HG03066 (cell line): ENCODE measurements around the gene ZC3H14.
"Not testable (repeated sequence)": the region's sequence is repeated elsewhere in the genome, so short reads cannot be mapped to it uniquely, and the experiment has no call there.

Source experiments
- ATAC-seq: cut with Tn5 transposase; IDR thresholded peaks from one replicate; pipeline ENCODE4 v1.9.1; 2021; ENCODE audit warnings: low read depth; ENCODE audit not compliant: unreplicated experiment

The ZC3H14 gene, protein sequence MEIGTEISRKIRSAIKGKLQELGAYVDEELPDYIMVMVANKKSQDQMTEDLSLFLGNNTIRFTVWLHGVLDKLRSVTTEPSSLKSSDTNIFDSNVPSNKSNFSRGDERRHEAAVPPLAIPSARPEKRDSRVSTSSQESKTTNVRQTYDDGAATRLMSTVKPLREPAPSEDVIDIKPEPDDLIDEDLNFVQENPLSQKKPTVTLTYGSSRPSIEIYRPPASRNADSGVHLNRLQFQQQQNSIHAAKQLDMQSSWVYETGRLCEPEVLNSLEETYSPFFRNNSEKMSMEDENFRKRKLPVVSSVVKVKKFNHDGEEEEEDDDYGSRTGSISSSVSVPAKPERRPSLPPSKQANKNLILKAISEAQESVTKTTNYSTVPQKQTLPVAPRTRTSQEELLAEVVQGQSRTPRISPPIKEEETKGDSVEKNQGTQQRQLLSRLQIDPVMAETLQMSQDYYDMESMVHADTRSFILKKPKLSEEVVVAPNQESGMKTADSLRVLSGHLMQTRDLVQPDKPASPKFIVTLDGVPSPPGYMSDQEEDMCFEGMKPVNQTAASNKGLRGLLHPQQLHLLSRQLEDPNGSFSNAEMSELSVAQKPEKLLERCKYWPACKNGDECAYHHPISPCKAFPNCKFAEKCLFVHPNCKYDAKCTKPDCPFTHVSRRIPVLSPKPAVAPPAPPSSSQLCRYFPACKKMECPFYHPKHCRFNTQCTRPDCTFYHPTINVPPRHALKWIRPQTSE

DNA sequence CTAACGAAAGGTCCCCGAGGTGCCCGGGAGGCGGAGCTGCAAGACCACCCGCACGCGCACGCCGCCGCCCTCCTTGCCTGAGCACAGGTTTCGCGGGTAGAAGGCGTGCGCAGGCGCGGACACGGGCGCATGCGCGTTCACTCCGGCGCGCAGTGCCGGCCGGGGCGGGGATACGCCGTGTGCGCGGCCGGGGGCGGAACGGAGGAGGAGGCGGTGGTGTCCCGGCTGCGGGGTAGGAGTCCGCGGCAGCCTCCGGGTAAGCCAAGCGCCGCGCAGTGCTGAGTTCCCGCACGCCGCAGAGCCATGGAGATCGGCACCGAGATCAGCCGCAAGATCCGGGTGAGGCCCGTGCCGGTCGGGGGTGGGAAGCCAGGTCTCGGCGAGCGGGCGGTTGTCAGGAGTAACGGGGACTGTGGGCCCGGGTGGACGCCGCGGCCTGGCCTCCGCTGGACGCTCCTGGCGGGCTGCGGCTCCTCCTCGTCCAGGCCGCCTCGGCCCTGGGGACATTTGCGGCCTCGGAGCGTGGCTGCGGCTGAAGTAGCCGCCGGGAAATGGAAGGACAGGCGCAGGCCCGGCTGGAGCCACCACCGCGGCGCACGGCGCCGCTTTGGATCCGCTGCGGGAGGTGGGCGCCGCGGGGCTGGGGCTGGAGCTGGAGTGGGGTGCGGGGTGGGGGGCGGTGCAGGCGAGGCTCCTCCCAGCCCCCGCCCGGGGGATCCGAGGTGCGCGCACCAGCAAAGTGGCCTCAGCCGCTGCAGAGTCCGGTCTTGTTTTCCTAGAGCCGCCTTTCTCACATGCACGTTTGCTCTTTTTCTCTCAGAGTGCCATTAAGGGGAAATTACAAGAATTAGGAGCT is at the start of gene ZC3H14:
ZC3H14 (plus strand) TSS at position 207 of the 856 bp plus-strand sequence; CDS start at position 304, 97 bp downstream.
- ATAC-seq = peak; percentile 93

DNA sequence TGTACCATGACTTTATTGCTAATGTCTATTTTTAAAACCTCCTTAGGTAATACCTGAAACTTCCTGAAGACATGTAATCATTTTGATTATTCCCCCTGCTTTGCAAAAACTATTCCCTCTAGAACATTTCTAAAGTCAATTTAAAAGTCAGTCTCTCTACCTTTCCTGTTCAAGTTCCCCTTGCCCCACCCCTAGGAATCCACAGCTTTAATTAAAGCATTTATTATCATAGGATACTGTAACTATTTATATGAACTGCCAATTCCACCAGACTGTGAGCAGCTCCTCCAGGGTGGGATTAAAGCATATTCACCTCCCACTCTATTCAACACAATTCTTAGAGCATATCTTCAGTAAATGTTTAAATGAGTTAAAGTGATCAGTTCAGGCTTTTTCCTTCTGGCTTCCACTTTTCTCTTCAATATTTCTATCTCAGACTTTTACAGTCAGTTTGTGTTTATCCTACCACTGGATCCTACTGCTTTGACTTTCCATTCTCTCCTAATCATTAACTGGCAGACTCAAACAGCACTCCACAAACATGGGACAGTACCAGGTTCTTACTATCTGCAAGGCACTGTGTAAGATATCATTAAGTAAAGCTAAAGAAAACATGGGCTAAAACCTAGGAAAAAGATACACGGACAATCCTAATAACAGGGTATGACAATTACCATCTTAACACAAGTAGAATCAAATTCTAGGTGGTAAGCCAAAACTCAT is 47.2 kb upstream of the ZC3H14 start:
- no peak for ATAC-seq

DNA sequence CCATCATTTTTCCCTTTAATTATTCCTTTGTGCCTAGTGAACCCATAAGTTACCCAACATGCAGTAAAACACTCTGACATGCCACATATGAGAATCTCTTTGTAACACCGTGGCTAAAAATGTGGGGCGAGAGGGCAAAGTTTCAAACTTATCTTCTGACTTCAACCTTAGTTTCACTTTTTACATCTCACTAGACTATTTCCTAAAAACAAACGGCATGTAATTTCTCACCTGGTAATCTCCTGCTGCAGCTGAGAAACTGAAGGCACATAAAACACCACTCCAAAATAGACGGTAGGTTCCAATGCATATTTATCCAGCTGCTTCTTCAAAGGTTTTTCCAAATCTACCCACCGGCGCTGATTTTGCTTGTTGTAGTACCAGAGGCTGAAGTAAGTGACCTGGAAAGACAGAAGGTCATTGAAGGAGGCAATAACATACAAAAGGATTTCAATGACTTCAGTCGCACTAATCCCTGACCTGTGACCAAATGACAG is 45.9 kb upstream of the ZC3H14 start:
- no peak for ATAC-seq

DNA sequence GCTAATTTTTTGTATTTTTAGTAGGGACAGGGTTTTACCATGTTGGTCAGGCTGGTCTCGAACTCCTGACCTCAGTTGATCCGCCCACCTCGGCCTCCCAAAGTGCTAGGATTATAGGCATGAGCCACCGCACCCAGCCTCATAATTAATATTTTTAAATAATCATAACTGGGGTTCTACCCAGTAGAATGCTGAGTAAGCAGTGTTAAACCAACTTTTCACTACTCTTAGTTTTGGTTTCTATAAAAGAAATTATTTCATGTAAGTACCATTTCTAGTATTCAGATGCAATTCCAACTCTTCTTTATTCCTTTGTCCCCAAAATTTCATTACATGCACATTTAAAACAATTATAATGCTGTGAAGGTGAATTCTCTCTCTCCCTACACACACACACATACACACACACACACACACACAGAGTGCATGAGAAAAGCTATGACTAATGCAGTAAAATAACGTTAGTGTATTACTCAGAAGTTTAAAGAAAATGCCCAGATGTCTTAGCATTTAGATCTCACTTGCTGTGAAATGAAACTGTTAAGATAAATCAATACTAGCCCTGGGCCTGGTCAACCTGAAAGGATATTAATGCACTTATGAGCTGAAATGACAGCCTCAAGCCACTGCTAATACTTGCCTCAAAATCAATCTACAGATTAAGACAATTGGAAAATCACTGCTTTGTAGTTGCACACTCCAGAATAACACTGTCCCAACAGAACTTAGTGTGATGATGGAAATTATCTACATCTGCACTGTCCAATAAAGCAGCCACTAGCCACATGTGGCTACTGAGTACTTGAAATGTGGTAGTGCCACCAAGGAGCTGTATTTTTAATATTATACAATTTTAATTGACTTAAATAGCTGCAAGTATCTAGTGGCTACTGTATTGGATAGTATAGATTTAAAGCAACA is 44.0 kb upstream of the ZC3H14 start:
- ATAC-seq = no peak

DNA sequence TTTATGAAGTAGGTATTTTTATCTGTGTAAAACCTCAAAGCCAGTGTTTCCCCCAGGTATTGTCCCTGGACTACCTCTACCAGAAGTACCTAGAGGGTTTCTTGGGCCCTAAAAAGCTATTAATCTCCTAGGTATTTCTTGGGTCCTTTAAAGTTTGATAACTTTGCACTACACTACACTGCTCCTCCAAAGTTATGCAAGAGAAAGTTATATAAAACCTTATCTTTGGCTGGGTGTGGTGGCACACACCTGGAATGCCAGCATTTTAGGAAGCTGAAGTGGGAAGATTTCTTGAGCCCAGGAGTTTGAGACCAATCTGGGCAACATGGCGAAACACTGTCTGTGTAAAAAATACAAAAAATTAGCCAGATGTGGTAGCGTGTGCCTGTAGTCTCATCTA is 42.9 kb upstream of the ZC3H14 start:
- ATAC-seq = no peak

DNA sequence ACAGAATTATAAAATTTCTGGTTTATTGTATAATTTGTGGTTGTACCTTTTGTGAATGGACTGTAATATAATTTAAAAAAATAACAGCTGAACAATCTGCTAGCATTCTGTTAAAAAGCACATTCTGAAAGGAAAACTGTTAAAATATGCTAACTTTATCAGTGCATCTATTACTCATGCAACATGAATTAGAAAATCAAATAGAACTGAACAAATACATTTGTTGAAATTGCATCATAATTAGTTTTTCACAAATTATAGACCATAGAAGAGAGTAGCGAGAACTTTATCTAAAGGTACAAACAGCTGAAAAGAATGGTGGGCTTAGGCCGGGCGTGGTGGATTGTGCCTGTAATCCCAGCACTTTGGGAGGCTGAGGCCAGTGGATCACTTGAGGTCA is 41.0 kb upstream of the ZC3H14 start:
- ATAC-seq = no peak

DNA sequence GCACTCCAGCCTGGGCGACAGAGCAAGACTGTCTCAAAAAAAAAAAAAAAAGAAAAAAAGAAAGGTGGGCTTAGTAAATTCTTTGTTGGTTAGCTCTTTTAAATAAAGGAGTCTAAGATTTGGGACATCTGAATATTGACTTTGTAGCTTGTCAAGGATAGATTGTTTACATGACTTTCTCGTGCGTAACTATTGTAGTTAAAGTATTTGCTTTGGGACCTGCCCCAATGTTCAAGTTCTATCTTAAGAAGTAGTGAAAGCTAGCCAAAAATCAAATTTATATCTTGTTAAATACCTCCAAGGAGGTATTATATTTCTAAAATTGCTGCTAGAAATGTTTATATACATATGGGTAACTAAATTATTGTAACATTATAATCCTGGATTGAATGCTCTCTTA is 40.4 kb upstream of the ZC3H14 start:
- no peak for ATAC-seq

DNA sequence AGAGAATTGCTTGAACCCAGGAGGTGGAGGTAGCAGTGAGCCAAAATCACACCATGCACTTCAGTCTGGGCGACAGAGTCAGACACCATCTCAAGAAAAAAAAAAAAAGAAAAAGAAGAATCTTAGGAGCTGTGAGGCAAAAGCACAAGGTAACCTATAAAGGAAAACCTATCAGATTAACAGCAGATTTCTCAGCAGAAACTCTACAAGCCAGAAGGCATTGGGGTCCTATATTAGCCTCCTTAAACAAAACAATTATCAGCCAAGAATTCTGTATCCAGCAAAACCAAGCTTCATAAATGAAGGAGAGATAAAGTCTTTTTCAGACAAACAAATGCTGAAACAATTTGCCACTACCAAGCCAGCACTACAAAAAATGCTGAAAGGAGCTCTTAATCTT is 32.9 kb upstream of the ZC3H14 start:
- ATAC-seq = not testable (repeated sequence)

DNA sequence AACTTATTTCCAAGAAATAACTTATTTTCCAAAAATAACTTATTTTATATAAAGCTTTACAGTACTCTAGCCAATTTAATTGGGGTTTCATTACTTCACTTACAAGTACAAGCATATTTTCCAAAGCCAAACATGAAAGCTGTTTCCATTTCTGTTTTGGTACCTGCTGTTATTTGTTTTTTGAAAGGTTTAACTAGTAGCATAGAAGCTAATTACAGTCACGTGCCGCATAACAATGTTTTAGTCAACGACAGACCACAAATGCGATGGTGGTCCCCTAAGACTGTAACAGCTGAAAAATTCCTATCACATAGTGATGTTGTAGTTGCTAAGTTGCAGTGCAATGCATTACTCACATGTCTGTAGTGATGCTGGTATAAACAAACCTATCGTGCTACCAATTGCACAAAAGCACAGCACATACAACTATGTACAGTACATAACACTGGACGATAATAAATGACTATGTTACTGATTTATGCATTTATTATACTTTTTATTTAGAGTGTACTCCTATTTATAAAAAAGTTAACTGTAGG is 29.7 kb upstream of the ZC3H14 start:
- ATAC-seq = no peak

DNA sequence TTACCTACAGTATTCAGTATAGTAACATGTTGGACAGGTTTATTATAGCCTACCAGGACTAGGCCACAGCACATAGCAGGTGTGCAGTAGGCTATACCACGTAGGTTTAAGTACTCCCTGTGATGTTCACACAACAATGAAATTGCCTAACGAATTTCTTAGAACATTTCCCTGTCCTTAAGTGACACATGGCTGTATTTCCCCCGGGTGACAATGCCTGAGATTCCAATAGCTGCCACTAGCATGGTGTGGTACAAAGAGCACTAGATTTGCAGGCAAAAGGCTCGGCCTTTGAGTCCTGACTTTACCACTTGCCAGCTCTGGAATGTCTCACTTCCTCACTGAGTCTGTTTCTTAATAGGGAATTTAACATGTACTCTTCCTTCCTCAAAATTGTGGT is 27.7 kb upstream of the ZC3H14 start:
- ATAC-seq = no peak

DNA sequence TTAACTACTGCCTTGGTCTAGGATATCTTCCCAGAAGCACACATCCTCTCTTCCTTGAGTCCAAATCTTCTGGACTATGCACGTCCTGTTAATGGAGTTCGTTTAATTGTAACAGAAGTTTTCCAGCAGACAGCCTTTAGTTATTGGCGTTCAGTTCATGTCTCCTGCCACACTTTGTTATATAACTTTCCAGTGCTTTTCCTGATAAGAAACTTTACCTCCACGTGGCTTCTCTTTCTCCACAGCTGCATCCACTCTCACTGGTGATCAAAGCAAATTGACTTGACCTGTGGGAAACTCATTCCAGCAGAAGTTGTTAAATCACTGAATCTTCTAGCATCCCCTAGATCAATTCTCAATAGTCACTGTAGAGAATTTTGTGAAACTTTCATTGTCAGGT is 27.0 kb upstream of the ZC3H14 start:
- ATAC-seq = no peak

DNA sequence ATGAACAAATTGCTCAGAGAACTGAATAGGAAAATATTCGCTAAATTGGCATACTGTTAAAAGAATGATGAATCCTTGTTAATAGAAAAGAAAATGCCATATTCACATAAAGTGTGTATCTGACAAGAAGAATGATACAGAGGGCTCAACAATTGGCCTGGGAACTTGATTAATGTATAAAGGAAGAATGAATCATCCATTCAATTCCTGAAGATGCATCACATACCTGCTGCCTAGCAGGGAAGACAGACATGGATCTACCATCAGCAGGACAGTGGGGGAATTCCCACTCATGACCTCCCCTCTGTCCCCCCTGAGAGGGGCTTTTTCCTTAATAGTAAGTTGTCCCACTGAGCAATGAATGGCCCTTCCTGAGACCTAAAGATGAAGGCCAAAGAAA is 21.5 kb upstream of the ZC3H14 start:
- no peak for ATAC-seq

DNA sequence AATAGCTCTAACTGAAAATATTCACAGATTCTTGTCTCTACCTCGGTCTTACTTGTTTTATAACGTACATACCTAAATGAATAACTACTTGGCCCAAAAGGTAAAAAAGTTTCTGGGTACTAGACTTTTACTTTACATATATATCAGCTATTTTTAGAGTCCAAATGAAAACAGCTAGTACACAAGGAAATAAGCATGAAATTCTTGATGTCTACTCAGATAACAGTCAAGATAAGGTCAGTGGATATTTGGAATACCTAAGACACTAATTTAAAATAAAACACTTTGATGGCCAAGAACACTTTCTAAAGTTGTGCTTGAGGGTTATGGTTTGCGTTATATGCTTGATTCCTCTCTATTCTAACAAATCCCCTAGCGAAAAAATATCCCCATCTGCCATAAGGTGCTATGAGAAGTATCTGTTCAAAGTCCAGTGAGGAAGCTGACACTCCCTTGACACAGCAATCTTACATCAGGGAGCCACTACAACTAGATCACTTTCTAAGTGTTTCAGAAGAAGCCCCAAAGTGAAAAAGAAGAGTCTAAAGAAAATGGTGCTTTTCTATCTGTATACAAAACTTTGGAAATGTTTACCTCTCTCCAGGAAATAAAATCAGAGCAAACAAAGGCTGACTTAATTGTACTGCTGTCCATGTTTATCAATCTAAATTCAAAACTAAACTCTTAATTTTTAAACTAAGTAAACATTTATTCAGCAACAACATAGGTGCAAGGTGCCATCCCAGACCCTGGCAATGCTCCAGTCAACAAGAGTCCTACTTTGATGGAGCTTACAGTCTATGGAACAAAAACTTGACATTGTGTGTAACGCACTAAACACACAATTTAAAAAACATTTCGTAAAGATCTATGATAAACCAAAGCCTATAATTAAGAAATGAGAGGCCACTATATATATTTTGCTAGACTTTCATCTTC is 19.7 kb upstream of the ZC3H14 start:
- no peak for ATAC-seq

DNA sequence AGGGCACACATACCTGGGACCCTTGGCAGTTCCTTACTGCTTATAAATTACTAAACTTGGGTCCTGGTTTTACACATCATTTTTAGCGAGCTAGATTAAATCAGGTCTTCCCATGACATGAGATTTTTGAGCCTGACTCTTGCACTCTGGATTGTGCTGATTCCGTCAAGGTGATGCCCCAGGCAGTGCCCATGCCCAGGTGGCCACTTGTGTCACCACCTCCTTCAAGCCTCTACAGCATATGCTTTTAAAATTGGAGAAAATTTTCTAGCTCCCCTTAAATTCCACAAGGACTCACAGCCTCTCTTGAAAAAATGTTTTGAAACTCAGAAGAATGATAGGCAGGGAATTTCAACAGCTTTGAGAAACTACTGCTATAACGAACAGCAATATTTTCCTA is 17.6 kb upstream of the ZC3H14 start:
- no peak for ATAC-seq

DNA sequence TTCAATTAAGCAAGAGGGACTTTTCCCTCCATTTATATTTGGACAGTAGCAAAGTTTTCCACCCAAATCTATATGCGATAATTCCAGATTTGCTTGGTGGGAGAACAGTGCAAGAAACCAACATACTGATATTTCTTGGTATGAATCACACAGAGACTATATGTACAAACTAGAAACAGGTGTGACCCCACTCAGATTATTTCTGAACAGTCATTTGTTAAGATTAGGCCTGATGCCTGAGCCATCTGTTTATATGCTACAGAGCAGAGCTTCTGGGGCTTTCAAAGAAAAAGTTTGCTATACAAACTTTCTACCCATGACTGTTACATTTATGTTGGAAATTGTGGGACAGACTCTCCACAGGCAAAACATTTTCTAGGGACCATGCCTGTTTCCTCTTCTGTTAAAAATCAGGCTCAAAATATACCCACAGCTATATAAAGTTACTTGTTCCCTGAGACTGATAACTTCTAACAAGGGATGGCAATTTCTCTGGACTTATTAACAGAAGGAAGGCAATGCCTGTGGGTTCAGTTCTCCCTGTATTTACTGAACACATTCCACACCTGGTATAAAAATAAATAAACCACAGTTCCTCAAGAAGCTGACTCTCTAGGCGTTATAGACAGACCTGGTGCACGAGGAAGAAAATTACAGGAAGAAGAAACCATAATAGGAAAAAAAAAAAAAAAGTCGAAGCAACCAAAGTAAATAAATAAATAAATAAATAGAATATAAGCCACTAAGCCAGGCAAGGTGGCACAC is 16.0 kb upstream of the ZC3H14 start:
- ATAC-seq = no peak

DNA sequence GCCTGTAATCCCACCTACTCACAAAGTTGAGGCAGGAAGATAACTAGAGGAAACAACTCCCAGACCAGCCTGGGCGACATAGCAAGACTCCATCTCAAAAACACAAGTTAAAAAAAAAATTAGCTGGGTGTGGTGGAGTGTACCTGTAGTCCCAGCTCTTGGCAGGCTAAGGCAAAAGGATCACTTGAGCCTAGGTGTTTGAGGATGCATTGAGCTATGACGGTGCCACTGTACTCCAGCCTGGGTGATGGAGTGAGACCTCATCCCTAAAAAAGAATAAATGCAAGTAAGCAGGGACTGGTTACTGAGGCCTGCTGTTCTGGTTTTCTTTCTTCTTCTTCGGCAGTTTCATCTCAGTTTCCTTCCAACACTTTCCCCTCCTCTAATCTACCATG is 15.5 kb upstream of the ZC3H14 start:
- no peak for ATAC-seq

DNA sequence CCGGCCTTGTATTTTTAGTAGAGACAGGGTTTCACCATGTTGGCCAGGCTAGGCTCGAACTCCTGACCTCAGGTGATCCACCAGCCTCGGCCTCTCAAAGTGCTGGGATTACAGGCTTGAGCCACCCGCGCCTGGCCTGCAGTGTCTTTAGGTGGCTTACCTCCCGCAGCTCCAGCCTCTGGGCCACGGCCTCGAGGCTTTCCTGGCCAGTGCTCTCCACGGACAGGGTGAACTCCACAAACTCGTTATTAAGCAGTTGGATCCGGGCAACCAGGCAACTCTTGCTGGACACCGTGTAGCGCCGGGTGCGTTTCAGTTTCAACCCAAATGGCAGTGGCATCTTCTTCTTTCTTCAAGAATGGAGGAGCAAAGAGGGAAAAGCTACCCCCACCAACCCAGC is 12.8 kb upstream of the ZC3H14 start:
- no peak for ATAC-seq
